Lung (tissue), 12 donors: ENCODE measurements around the gene SLC36A1. TPM values are rescaled to one million over a fixed set of nuclear protein-coding genes. Genes with fewer than 3 reads are reported as not detected.

Experiments
- ATAC-seq: fragments of 200-7000 bp; cut with Tn5 transposase; one replicate; pipeline ENCODE4 v1.9.1; 2020; ENCODE audit warnings: moderate number of reproducible peaks; ENCODE audit not compliant: insufficient read depth, low FRiP score
- DNase-seq, 3 donors: peaks; one replicate each; pipeline ENCODE4 v3.0.0-alpha.2; 2013 to 2017
- H3K27ac ChIP-seq, 2 donors: one replicate each; pipeline ENCODE4 v1.5.1; 2013; ENCODE audit warnings: mild to moderate bottlenecking in 2 of 2, moderate library complexity in 2 of 2, control low read depth in 1 of 2, inconsistent platforms in 1 of 2, low read depth in 1 of 2, low read length in 1 of 2
- H3K27me3 ChIP-seq, 3 donors: one replicate each; pipeline ENCODE4 v1.5.1; 2013; ENCODE audit warnings: low read length in 2 of 3; ENCODE audit not compliant: control insufficient read depth in 3 of 3, insufficient read depth in 3 of 3
- H3K36me3 ChIP-seq, 4 donors: one replicate each; pipeline ENCODE4 v1.5.1; 2013; ENCODE audit warnings: low read length in 4 of 4, mild to moderate bottlenecking in 1 of 4, moderate library complexity in 1 of 4; ENCODE audit not compliant: control insufficient read depth in 4 of 4, insufficient read depth in 4 of 4
- H3K4me1 ChIP-seq, 5 donors: one replicate each; pipeline ENCODE4 v1.5.1; 2013; ENCODE audit warnings: low read length in 5 of 5, mild to moderate bottlenecking in 2 of 5, moderate library complexity in 1 of 5; ENCODE audit not compliant: control insufficient read depth in 5 of 5, insufficient read depth in 5 of 5
- H3K4me3 ChIP-seq: one replicate; pipeline ENCODE4 v1.5.1; 2013; ENCODE audit warnings: mild to moderate bottlenecking, control low read depth, moderate library complexity
- H3K9ac ChIP-seq, 2 donors: one replicate each; pipeline ENCODE4 v1.5.1; 2013; ENCODE audit warnings: low read length in 2 of 2, control low read depth in 1 of 2; ENCODE audit not compliant: insufficient read depth in 1 of 2
- H3K9me3 ChIP-seq, 4 donors: one replicate each; pipeline ENCODE4 v1.5.1; 2013; ENCODE audit warnings: low read length in 3 of 4, mild to moderate bottlenecking in 1 of 4, moderate library complexity in 1 of 4; ENCODE audit not compliant: control insufficient read depth in 4 of 4, insufficient read depth in 3 of 4
- WGBS, 2 donors: extraction: QIAGEN DNeasy Blood & Tissue Kit; methylation state at CpG; one replicate each; pipeline ENCODE4 v1.1.7; 2013; 5-methylcytosine and 5-hydroxymethylcytosine counted together
- polyA plus RNA-seq, 2 donors: library from polyadenylated mRNA; stranded (reverse); fragments of 200-250 nt; gene quantifications; one replicate each; pipeline ENCODE4 v1.2.1, GENCODE V29; 2013
- total RNA-seq, 2 donors: library from RNA; depleted of rRNA in 1 of 2; stranded (reverse); fragments of >200 nt in 1 of 2; gene quantifications; one replicate each; pipeline ENCODE4 v1.2.1, GENCODE V29; 2014 to 2021
- TF ChIP-seq, protein P1 (sequence below): IDR thresholded peaks from 2 replicates; pipeline ENCODE4 v1.5.1; 2012; ENCODE audit warnings: mild to moderate bottlenecking; ENCODE audit errors: control extremely low read depth, extremely low read depth
- donor health status: control.
- donor health status: control.
- donor health status: Bipolar disorder and iron deficiency.
- donor health status: healthy.
- donor health status: DM: yes; HTN: yes; CAD: no.

SLC36A1 gene
- total and polyA plus RNA-seq, 4 donors = 2.0 to 22.0 (median 9.9) TPM

DNA sequence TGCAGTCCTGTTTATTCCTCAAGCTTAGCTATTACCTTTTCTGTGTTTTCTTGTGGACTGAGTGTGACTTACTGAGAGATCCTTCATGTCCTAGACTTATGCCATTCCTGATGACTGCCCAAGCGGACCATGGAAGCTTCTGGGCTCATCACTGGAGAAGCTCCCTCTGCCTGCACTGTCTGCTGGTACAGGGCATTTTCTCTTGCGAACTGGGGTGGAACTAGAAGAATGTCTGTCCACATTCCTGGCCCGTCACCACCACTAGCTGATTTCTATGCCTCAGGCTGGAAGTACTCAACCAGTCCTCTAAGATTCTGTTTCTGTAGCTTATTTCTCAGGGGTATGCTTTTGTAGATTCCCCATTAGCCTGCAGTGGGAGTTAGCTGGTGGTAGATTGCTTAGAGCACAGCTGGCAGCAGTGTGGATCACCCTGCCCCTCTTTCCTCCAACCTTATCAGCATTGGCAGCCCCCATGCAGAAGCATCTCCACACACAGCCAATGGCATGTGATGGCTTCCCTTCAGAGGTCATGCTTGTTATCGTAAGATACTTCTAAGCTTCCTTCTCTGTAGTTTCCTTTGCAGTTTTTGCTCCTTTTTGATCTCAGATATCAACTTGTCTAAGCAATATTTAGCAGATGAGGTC, 12.4 kb downstream of the SLC36A1 start:
- 90 to 97% methylated on average over 4 of the region's 4 CpGs for WGBS, 2 donors
- ATAC-seq (no peak), DNase-seq (no peak)
- Histone ChIP-seq H3K4me3 (no peak overlapping the region), H3K9ac (no peak overlapping the region), H3K36me3 (peaks cover under 1 to 8% (median 5%) of the 10 kb centered on the region in 4 donors), H3K27me3 (no peaks in the 10 kb centered on the region), H3K9me3 (no peaks in the 10 kb centered on the region), H3K4me1 (no peaks in the 10 kb centered on the region), H3K27ac (no peak overlapping the region)
- TF ChIP-seq, protein P1, sequence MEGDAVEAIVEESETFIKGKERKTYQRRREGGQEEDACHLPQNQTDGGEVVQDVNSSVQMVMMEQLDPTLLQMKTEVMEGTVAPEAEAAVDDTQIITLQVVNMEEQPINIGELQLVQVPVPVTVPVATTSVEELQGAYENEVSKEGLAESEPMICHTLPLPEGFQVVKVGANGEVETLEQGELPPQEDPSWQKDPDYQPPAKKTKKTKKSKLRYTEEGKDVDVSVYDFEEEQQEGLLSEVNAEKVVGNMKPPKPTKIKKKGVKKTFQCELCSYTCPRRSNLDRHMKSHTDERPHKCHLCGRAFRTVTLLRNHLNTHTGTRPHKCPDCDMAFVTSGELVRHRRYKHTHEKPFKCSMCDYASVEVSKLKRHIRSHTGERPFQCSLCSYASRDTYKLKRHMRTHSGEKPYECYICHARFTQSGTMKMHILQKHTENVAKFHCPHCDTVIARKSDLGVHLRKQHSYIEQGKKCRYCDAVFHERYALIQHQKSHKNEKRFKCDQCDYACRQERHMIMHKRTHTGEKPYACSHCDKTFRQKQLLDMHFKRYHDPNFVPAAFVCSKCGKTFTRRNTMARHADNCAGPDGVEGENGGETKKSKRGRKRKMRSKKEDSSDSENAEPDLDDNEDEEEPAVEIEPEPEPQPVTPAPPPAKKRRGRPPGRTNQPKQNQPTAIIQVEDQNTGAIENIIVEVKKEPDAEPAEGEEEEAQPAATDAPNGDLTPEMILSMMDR = no peak

DNA sequence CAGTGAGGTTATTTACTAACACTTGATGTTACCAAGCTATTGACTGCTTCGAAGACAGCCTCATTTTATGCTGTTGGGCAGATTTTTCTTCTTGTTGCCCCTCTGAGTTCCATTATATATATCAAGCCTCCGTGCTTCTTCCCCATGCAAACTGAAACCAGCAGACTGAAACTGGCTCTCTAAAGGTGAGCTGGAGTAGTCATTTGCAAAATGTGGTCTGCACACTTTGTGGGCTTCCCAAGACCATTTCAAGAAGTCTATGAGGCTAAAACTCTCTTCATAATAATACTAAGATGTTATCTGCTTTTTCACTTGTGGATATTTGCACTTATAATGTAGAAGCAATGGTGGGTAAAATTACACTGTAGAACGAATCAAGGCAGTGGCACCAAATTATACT, 13.9 kb downstream of the SLC36A1 start:
- ATAC-seq = no peak
- Histone ChIP-seq H3K4me3 (no peak overlapping the region), H3K36me3 (peaks cover 3 to 11% (median 8%) of the 10 kb centered on the region in 4 donors), H3K4me1 (no peaks in the 10 kb centered on the region), H3K27ac (no peak overlapping the region), H3K27me3 (no peaks in the 10 kb centered on the region), H3K9ac (no peak overlapping the region), H3K9me3 (no peaks in the 10 kb centered on the region)
- no peak for DNase-seq
- WGBS, 2 donors = 81 to 88% methylated on average over 3 of the region's 3 CpGs
- TF ChIP-seq, protein P1 = no peak

DNA sequence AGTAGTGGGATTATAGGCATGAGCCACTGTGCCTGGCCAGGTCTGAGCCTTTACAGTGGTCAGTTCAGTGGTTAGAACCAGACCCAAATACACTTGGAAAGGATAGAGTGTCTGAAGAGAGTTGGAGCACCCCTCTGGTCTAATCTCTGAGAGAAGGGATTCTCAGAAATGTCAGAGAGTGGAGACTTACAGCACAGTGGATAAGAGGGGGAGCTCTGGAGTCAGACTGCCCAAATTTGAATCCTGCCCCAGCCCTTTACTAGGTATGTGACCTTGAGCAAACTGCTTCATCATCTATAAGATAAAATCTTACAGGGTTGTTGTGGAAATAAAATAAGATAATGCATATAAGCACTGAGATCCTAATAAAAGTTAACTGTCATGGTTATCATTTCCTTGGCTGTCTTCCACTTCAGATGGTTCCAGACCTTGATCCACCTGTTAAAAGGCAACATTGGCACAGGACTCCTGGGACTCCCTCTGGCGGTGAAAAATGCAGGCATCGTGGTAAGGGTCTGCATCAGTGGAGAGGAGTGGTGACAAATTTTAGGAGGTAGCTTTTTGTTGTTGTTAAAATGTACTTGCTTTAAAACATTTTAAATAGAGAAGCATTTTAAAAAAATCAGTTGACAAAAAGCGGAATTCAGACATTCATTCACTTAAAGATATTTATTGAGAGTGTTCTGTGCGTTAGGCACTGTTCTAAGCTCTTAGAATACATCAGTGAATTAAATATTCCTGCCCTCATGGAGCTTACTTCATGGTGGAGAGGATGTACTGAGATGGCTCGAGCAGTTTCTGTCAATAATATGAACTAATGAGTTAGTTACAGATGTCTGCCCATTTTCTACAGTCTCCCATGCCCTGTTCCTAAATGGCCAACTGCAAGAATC, 16.0 kb downstream of the SLC36A1 start:
- no peak for ATAC-seq
- 71 to 75% methylated on average over 5 of the region's 5 CpGs for WGBS, 2 donors
- Histone ChIP-seq H3K9me3 (no peaks in the 10 kb centered on the region), H3K4me1 (no peaks in the 10 kb centered on the region), H3K27ac (no peak overlapping the region), H3K36me3 (peaks cover 3 to 14% (median 10%) of the 10 kb centered on the region in 4 donors), H3K27me3 (no peaks in the 10 kb centered on the region), H3K9ac (no peak overlapping the region), H3K4me3 (no peak overlapping the region)
- TF ChIP-seq, protein P1 = no peak
- DNase-seq = no peak
